ENCODE measurements around the gene POLR1D.

Gene POLR1D

DNA sequence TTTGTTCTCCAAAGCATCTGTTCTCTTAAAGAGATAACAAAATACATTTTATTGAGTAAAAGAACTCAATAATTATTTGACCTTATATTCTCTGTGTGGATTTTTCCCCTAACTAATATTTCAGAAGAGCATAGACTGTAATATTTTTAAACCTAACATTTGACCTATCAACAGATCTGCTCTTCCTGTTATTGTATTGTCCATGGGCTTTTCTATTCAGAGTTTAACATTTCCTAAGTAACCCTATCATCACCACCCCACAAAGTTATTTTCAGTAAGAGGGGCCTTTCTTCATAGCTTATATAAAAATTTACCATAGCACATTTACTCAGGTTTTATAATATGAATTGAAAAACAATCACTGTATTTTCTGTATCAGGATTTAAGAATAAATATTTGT lies 17.5 kb downstream of the POLR1D start:
- no peak for DNase-seq (ENCODE audit: low spot score)

DNA sequence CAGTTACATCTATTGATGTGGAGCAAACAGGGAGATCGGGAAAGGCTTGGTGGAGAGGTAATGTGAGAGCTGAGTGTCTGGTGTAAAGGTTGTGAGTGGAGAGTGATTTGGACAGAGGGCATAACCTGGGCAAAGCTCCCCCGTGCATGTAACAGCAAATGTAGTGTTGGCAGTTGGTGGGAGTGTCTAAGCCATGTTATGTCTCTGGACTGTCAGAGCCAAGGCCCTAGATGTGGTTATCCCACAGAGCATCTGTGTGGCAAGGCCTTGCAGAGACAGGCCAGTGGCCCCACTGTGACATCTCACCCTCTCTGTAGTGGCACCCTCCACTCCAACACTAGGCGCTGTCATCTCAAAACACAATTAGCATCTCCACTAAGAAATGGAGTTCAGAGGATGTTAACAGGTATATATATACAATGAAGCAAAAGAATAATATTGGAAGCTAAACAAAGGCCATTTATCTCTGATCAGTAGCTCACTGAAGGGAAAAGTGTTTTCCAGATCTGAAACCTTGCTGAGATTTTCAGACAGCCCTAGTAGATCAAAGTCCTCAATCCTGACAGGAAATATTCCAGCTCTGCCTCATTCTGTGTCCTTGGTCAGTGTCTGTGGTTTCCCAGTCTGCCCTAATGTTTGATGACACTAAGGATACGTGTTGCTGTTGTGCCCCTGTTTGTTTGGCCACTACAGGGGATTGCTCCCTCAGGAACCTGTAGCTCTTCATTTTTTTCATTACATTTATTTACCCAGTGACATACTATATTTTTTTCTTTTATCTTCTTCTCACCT lies 20.2 kb downstream of the POLR1D start:
- no peak for DNase-seq (ENCODE audit: low spot score)

GRCh38 chr13:27643334-27644132 lies 21.8 kb downstream of the POLR1D start:
- no peak for DNase-seq (ENCODE audit: low spot score)

DNA sequence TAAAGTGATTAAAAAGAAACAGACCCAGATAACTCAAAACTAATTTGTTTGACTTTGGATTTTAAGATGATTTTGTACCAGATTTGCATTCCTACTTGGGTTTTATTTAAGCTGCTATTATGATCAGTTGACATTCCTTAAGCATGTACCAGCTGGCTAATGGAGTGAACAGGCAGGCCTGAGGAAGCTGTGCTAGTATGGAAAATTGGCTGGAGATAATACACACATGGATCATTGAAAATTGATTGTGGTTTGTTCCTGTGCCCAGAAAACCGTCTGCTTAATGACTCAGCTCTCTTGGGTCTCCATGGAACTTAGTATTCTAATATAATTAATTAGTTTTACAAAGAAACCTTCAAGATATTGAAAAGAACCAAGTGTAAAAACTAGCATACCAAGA lies 22.6 kb downstream of the POLR1D start:
- no peak for DNase-seq (ENCODE audit: low spot score)

- DNase-seq (ENCODE audit: low spot score): no peak
Measured at GRCh38 chr13:27650312-27650711, 28.6 kb downstream of the POLR1D start.

DNA sequence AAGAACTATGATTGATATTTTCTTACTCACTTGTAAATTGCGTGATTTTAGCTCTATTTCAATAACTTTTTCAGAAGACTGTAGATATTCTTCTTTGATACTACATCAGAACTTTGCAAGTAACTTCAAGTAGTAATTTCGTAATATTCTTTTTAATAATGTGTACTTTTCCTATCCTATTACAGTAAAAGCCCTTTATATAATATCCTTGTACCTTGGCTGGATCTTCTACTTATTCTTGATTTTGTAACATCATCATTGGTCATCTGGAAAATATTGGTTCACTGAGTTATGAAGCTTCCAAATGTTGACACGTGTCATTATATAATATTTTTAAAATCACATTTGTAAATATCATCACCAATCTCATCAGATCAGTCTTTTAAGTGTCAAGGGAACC lies 32.4 kb downstream of the POLR1D start:
- DNase-seq (ENCODE audit: low spot score): no peak

GRCh38 chr13:27654816-27655215 lies 33.1 kb downstream of the POLR1D start:
- no peak for DNase-seq (ENCODE audit: low spot score)

- no peak for DNase-seq (ENCODE audit: low spot score)
Measured at GRCh38 chr13:27657724-27658123, 36.0 kb downstream of the POLR1D start.

DNA sequence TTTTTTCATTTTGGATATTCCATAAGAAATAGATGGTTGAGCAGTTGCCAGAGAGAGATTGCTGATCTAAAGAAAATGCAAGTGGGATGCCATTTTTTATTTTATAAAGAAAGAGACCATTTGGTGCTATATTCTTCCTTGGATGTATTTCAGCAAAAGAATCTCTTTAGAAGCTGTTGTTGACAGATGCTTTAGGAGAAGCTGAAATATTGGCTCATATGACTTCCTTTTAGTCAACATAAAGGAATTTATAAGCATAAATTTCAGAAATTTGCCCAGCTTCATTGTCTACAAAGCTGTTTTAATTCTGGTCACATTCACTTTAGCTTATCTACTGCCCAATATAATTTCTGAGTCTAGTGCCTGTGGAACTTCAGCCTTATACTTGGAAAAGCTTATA lies 36.9 kb downstream of the POLR1D start:
- no peak for DNase-seq (ENCODE audit: low spot score)

DNA sequence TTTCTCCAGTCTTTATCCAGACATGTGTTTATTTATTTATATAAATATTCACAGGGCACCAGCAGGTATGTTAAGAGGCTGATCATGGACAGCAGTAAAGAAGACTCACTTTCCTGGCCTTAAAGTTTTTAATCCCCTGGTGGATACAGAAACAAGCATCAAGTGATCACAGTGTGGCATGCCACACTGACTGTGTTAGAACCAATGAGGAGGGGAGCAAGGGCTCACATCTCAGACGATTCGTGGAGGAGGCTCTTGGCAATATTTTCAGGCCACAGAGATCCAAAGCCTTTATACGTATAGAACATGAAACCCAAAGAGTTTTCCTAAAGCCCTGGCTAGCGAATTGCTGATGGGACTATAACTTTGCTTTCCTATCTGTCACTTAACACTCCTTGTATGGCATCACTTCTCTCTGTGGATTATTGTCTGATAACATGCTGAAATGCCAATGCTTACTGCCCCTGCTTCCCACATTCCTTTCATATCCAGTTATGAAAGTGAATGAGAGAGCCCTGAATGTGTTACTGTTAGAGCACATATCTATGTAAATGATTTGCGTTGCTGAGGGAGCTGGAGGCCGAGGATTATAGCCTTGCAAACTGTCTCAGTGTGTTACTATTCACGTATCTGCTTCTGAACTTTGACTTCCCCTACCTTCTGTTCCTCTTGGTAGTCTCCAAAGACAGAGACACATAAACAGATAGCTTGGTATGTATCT lies 37.6 kb downstream of the POLR1D start:
- DNase-seq (ENCODE audit: low spot score): no peak

GRCh38 chr13:27660511-27660910 lies 38.8 kb downstream of the POLR1D start:
- DNase-seq (ENCODE audit: low spot score): no peak

DNA sequence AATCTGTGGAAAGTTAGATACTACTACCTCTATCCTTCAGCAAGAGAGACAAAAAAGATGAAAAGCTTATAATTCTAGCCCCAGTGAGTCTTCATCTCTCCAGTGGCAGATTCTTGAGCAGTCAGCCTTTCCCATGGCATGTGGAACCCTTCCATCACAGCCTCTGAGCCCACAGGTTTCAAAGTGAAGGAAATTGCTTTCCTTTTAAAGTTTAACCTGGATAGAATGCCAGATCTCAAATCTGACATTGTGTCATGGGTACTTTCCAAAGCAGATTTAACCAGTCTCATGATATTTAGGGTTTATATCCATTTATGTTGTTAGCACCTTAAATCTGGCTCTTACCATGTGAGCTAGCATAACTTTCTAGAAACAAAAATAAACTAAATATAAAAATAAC lies 39.3 kb downstream of the POLR1D start:
- no peak for DNase-seq (ENCODE audit: low spot score)

GRCh38 chr13:27662738-27663470 lies 41.2 kb downstream of the POLR1D start:
- no peak for DNase-seq (ENCODE audit: low spot score)

- DNase-seq (ENCODE audit: low spot score): no peak
Measured at GRCh38 chr13:27663947-27664346, 42.3 kb downstream of the POLR1D start.

DNA sequence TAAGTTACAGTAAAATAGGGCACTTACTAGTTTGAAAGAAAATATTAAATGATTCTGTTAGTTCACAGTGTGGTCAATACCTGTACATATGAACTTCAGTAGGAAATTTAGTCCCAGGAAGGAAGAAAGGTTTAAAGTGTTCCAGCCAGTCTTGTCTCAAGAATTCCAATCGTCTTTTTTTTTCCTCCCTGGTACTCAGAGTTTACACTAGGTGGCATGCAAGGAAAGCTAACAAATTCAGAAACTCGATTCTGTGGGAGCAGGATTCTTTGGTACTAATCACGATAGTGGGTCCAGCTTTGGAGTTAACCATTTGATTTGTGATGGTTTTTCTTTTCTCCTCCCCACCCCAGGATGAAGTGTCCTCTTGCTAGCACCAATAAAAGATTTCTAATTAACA lies 43.6 kb downstream of the POLR1D start:
- no peak for DNase-seq (ENCODE audit: low spot score)

DNA sequence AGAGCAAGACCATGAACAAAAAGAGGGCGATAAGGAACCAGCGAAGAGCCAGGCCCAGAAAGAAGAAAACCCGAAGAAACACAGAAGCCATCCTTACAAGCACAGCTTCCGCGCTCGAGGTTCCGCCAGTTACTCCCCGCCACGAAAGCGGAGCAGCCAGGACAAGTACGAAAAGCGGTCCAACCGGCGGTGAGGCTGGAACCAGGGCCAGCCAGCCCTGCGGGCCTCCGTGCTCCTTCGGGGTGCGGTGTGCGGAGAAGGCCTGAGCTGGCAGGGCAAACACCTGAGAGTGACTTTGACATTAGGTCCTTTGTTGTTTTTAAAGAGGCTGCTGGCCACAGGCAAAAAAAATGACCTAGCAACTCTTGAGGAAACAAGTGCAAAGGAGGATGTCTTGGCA lies 44.1 kb downstream of the POLR1D start:
- no peak for DNase-seq (ENCODE audit: low spot score)

GRCh38 chr13:27666951-27667350 lies 45.3 kb downstream of the POLR1D start:
- no peak for DNase-seq (ENCODE audit: low spot score)

DNA sequence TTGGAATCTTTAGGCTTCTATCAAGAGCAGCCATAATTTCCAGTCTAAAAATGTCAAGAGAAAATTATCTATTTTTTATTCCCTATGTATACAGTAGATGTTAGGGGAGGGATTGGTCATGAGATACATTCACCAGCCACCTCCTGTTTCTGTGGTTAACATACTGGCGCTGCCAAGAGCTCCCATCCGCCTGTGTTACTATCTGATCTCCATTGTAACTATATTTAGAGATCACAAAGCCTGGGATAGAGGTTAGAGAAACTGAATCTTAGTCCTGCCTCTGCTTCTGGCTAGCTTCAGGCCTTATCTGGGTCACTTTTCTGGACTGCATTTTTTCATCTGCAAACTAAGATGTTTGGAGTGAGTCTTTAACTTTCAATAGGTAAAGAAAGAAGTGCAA lies 46.3 kb downstream of the POLR1D start:
- no peak for DNase-seq (ENCODE audit: low spot score)

DNA sequence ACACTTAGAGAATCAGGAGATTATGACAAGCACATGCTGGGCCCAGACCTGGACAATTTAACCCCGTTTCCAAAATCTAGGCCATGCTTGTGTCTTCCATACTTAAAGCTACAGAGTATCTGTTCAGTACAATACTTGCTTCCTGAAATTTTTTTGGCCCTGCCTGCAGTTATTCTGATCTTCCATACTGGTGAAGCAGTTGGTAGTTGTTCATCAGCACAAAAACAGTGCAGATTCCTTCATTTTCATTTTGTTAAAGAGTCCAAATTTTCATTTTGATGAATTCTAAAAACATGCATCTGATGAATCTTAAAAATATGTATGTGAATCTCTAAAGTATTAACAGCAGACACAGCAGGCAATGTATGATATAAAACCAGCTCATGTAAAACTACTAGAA lies 49.2 kb downstream of the POLR1D start:
- no peak for DNase-seq (ENCODE audit: low spot score)

- no peak for DNase-seq (ENCODE audit: low spot score)
Measured at GRCh38 chr13:27672025-27672424, 50.3 kb downstream of the POLR1D start.

All from LoVo (cell line).